NCI-H446 (cell line): ENCODE data around the gene LRRC23.

Experiments used
- DNase-seq, 2 experiments: peaks; one replicate each; lab custom pipeline; 2025; lab: John Stamatoyannopoulos, UW

The LRRC23 gene

DNA sequence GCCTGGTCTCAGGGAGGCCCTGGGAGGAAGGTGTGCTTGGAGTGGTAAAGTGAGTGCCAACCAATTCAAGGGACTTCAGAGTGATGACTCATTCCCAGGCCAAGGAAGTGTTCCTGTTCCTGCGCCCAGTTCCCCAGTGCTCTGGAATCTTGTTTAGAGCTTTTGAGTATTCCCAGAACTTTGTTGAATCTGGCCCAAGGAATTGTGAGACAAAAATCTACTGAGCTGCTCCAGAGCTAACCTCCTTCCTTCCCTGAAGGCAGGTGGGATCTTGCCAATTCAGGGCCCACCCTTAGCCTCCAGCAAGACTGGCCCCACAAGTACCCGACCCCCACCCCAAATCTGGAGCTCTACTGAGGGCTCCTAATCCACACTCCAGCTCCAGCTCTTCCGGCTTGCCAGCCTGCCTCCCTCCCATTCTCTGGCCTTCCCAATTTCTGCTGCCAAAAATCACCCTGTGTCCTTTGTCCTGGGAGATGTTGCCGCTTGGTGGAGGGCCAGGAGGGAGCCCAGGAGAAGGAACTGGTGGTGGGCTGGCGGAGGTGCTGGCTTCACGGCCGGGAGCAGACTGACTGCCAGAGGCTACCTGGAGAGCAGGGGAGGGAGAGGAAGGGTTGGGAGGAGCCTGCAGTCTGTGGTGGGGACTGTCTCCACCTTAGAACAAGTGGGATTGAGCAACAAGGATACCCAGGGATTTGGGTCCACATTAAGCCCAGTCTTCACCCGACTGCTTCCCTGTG lies 21.1 kb downstream of the LRRC23 start:
- peak; percentile 80 to 87 for DNase-seq

DNA sequence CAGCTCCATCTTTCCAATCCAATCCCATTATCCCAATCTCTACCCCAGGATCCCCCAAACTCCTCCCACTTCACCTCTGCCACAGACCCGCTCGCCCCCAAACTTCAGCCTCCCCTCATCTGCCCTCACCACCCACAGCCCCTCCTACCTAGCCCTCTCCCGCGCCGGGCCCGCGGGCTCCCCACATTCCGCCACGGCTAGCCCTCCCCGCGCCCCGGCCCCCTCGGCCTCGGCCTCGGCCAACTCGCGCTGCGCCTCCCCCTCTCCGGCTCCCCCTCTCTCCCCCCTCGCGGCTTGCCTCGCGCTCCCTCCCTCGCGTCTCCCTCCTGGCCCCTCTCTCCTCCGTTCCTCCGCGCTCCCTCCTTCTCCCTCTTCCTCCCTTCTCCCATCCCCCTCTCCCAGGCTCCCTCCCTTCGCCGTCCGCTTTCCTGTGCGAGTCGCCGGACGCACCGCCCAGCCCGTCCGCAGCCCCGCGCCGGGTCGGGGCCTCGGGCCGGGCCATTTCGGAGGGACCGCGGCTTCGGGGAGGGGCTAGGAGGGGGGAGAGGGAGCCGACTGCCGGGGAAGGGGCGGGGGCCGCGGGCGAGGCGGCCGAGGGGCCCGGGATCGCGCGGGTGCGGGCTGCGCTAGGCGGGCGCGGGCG lies 22.9 kb downstream of the LRRC23 start, which contains the start of gene ATN1:
ATN1 (plus strand) TSS at position 581 of the 643 bp plus-strand sequence. CDS start 6,043 bp downstream, outside the sequence.
- DNase-seq, result peak; percentile 25 to 66

DNA sequence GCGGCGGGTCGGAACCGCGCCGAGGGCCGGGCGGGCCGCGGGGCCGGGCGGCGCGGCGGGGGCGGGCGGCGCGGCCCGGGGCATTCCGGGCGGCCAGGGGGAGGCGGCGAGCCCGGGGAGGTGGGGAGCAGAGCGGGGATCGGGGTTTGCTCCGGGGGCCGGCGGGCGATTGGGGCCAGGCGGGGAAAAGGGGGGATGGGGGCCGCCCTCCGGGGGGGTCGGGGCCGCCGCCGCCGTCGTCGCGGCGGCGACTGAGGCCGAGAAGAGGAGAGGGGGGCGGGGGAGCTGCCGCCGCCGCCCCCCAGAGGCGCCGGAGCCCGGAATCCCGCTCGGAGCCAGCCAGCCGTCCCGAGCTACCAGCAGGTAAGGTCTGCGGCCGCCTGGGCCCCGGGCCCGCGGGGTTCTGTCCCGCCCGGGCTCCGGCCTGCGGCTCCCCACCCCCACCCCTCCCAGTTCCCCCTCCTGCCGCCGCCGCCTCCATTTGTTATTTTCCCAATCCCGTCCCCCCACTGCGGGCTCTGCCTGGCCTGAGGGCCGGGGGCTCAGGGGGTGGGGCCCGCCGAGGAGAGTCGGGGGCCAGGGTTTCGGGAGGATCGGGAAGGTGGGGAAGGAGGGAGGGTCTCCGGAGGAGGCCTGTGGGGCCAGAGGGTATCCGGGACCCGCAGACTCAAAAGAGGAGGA lies 23.5 kb downstream of the LRRC23 start:
- DNase-seq, result no peak

DNA sequence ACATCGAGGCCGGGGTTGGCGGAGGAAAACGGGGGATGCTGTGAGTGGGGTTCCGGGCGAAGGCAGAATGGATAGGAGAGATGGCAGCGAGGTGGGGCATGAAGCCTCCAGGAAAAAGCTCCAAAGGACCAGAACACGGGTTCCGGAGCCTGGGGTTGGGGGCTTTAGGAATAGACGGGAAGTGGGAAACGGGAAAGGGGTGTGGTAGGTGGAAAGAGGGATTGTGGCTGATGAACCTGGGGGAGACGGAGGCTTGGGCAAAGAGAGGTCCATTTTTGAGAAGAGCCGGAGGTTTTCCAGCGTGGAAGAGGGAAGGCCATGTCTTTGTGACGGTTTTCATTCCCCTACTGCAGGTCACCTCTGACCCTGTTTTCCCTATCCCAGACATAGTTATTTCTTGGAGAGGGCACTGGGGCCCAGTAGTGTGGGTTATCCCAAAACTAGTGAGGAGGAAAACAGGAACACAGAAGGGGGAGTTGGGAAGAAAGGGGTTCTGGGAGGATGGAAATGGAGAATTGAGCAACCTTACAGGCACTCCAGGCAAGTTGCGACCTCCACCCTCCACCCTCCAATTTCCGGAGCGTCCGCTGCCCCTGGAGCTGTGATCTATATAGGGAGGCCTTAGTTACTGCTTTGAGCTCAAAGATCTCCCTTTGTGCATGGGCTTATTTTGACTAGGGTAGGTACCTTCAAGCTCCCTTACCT lies 24.2 kb downstream of the LRRC23 start:
- no peak for DNase-seq

DNA sequence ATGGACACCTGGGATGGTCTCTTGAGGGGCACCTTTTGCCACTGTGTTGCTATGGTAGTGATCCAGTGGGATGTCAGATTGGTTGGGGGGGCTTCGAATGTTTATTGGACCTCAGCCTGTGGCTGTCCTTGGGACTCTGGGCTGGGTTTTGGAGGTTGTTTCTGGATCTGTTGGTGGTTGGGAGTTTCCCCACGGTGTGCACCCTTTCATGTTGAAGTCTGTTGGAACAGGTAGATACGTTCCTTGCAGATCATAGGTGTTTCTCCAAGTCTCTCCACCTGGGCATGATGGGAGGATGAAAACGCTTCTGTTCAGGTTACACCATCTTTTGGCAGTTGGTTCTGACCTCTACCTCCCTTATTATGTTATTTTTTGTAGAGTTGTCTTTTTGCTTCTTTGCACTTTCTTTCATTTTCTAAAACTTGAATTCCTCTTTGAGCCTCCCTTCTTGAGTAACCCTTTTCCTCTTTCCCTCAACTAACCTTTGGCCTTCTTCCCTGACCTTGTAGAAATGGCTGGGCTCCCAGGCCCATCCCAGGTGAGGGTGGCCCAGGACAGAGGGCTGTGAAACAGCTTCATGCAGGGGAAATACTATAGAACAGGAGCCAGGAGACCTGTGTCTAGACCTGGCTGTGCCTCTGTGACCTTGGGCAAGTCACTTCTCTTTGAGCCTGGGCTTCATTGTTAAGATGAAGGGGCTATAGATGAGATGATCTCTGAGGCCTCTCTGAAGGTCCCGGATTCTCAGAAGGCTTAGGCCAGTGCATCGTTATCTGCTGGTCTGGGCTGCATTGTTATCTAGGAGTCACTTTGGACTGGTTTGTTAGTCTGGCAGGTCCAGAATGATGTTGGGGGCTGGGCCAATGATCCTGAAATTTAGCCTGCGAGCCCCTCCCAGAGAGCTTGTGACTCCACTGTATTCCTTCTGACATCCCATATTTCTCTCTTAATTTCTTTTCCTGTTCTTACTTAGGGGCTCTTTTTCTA lies 25.1 kb downstream of the LRRC23 start:
- no peak for DNase-seq

DNA sequence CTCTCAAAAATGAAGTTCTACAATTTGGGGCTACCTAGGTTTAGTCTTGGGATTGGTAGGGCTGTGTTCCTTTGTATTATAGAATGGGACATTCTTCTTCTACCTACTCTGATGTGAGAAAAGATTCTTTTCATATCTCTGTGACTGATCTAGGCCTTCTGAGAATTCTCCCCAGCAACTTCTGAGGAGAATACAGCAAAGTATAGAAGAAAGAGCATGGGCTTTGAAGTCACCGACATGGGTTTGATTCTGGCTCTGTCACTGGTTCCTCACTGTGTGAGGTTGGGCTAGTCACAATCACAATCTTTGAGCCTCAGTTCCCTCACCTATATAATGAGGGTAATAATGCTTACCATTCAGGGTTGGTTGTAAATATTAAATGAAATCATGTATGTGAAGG lies 28.1 kb downstream of the LRRC23 start:
- DNase-seq, result no peak

DNA sequence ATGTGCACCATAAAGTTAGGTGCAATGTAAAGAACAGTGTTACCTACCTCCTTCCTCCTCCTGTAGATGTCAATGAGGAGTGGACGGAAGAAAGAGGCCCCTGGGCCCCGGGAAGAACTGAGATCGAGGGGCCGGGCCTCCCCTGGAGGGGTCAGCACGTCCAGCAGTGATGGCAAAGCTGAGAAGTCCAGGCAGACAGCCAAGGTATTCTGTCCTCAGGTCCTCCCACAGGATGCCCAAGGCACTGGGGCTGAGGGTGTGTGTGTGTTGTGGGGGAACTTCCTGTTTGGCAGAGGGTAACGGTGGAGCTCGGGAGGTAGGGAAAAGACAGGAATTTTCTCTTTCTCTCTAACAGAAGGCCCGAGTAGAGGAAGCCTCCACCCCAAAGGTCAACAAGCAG lies 29.5 kb downstream of the LRRC23 start:
- no peak for DNase-seq

DNA sequence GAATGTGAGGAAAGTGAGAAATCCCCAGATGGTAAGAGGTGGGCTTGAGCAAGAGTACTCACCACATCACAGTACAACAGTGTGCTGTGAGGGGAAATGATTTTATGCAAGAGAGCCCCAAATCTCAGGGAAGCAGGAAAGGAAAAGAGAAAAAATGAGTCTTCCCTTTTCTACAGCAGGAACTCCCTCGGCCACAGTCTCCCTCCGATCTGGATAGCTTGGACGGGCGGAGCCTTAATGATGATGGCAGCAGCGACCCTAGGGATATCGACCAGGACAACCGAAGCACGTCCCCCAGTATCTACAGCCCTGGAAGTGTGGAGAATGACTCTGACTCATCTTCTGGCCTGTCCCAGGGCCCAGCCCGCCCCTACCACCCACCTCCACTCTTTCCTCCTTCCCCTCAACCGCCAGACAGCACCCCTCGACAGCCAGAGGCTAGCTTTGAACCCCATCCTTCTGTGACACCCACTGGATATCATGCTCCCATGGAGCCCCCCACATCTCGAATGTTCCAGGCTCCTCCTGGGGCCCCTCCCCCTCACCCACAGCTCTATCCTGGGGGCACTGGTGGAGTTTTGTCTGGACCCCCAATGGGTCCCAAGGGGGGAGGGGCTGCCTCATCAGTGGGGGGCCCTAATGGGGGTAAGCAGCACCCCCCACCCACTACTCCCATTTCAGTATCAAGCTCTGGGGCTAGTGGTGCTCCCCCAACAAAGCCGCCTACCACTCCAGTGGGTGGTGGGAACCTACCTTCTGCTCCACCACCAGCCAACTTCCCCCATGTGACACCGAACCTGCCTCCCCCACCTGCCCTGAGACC lies 31.0 kb downstream of the LRRC23 start:
- no peak for DNase-seq

DNA sequence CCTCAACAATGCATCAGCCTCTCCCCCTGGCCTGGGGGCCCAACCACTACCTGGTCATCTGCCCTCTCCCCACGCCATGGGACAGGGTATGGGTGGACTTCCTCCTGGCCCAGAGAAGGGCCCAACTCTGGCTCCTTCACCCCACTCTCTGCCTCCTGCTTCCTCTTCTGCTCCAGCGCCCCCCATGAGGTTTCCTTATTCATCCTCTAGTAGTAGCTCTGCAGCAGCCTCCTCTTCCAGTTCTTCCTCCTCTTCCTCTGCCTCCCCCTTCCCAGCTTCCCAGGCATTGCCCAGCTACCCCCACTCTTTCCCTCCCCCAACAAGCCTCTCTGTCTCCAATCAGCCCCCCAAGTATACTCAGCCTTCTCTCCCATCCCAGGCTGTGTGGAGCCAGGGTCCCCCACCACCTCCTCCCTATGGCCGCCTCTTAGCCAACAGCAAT lies 31.6 kb downstream of the LRRC23 start:
- DNase-seq, result no peak

DNA sequence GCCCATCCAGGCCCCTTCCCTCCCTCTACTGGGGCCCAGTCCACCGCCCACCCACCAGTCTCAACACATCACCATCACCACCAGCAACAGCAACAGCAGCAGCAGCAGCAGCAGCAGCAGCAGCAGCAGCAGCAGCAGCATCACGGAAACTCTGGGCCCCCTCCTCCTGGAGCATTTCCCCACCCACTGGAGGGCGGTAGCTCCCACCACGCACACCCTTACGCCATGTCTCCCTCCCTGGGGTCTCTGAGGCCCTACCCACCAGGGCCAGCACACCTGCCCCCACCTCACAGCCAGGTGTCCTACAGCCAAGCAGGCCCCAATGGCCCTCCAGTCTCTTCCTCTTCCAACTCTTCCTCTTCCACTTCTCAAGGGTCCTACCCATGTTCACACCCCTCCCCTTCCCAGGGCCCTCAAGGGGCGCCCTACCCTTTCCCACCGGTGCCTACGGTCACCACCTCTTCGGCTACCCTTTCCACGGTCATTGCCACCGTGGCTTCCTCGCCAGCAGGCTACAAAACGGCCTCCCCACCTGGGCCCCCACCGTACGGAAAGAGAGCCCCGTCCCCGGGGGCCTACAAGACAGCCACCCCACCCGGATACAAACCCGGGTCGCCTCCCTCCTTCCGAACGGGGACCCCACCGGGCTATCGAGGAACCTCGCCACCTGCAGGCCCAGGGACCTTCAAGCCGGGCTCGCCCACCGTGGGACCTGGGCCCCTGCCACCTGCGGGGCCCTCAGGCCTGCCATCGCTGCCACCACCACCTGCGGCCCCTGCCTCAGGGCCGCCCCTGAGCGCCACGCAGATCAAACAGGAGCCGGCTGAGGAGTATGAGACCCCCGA lies 32.2 kb downstream of the LRRC23 start:
- DNase-seq, result no peak

DNA sequence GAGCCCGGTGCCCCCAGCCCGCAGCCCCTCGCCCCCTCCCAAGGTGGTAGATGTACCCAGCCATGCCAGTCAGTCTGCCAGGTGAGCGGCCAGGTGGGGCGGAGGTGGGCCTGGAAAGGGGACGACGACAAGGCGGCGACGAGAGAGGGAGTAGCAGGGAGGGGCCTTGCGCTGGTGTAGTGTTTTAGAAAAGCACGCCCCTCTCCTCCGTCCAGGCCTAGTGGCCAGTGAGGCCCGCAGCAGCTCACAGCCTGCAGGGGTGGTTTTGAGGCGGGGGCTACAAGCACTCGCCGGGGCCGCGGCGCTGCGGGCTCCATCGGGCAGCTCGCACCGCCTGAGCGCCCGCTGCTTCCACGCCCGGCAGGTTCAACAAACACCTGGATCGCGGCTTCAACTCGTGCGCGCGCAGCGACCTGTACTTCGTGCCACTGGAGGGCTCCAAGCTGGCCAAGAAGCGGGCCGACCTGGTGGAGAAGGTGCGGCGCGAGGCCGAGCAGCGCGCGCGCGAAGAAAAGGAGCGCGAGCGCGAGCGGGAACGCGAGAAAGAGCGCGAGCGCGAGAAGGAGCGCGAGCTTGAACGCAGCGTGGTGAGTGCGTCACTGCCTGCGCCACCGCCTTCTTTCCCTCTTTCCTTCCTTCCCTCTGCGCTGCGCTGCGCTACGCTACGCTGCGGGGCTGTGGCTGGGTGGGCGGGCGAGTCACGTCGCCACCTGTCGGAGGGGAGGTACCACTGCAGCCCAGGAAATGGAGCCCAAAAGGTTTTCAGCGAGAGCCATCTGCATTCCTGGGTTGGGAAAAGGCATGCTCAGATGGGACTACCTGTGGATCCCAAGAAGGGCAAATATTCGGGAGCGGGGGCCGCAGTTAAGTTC lies 33.1 kb downstream of the LRRC23 start:
- DNase-seq, result peak; percentile 93 to 97

DNA sequence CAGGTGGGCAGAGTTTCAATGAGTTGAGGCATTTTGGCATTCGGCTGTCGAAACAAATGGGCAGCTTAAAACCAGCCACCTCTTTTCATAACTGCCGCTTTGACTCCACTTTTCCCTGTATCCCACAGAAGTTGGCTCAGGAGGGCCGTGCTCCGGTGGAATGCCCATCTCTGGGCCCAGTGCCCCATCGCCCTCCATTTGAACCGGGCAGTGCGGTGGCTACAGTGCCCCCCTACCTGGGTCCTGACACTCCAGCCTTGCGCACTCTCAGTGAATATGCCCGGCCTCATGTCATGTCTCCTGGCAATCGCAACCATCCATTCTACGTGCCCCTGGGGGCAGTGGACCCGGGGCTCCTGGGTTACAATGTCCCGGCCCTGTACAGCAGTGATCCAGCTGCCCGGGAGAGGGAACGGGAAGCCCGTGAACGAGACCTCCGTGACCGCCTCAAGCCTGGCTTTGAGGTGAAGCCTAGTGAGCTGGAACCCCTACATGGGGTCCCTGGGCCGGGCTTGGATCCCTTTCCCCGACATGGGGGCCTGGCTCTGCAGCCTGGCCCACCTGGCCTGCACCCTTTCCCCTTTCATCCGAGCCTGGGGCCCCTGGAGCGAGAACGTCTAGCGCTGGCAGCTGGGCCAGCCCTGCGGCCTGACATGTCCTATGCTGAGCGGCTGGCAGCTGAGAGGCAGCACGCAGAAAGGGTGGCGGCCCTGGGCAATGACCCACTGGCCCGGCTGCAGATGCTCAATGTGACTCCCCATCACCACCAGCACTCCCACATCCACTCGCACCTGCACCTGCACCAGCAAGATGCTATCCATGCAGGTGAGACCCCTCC lies 34.0 kb downstream of the LRRC23 start:
- DNase-seq, result no peak

DNA sequence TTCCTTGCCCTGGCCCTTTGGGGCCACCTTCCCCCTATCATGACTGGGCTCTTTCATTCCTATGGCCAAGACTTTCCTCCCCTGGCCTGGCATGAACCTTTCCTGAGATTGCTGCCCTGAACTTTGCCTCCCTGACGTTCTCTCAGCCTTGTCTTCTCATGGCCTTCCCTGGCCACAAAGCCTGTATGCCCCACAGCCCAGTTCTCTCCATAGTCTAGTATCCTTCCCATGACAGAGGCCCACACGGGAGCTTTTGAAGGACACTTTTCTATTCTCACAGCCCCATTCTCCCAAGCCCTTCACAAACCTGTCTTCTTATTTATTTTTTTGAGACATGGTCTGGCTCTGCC lies 34.5 kb downstream of the LRRC23 start:
- no peak for DNase-seq

DNA sequence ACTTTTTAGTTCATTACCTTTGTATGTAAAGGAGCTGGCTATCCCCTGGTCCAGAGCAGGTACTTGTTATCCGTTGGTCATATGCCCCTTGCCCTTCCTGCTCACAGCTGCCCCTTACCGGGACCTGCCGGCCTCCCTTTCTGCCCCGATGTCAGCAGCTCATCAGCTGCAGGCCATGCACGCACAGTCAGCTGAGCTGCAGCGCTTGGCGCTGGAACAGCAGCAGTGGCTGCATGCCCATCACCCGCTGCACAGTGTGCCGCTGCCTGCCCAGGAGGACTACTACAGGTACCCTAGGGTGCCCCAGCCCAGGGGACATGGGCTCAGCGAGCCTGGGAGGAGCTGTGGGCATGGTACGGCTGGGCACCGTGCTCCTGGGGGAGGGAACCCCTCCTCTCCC lies 36.6 kb downstream of the LRRC23 start:
- no peak for DNase-seq

DNA sequence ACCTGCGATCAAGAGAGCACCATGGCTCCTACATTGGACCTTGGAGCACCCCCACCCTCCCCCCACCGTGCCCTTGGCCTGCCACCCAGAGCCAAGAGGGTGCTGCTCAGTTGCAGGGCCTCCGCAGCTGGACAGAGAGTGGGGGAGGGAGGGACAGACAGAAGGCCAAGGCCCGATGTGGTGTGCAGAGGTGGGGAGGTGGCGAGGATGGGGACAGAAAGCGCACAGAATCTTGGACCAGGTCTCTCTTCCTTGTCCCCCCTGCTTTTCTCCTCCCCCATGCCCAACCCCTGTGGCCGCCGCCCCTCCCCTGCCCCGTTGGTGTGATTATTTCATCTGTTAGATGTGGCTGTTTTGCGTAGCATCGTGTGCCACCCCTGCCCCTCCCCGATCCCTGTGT lies 37.2 kb downstream of the LRRC23 start:
- no peak for DNase-seq

DNA sequence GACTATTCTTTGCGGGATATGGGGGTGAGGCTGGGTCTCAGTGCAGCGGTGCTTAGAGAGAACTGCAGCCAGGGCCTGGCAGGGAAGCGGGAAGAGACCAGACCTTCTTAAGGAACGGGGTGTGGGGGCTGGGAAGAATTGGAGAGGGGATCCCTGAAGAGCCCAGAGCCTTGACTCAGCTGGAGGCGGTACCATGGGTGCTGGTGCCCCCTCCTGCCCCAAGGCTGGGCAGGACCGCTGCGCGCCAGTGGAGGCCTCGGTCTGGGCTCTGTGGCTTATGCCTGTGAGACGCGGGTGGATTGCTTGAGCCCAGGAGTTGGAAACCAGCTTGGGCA lies 37.7 kb downstream of the LRRC23 start:
- no peak for DNase-seq

DNA sequence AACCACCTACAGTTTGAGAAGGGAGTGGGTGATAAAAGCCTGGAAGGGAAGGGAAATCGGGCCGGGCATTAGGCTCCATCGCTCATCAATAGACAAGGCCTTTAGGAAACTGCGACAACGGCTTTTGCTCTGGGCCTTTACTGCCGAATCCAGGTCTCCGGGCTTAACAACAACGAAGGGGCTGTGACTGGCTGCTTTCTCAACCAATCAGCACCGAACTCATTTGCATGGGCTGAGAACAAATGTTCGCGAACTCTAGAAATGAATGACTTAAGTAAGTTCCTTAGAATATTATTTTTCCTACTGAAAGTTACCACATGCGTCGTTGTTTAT lies 38.7 kb downstream of the LRRC23 start:
- peak; percentile 93 to 97 for DNase-seq
